ENCODE results near the gene ASTN2.

DNA sequence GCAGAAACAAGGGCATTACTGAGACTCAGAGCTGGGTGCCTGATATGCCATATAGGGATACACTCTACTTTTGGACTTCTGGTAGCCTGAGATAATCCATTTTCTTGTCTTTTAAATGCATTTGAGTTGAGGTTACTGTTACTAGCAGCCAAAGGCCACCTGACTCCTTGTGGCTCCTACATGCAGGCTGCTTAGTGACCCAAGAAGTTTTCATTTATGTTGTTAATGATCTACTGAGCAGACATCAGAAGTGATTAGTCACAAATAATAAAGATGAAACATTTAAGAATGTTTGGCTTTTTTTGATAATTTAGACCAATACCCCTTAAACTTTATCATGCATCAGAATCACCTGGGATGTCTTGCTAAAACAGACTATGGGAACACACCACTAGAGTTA, 899.3 kb downstream of the ASTN2 start:
- TF ChIP-seq, protein P1, sequence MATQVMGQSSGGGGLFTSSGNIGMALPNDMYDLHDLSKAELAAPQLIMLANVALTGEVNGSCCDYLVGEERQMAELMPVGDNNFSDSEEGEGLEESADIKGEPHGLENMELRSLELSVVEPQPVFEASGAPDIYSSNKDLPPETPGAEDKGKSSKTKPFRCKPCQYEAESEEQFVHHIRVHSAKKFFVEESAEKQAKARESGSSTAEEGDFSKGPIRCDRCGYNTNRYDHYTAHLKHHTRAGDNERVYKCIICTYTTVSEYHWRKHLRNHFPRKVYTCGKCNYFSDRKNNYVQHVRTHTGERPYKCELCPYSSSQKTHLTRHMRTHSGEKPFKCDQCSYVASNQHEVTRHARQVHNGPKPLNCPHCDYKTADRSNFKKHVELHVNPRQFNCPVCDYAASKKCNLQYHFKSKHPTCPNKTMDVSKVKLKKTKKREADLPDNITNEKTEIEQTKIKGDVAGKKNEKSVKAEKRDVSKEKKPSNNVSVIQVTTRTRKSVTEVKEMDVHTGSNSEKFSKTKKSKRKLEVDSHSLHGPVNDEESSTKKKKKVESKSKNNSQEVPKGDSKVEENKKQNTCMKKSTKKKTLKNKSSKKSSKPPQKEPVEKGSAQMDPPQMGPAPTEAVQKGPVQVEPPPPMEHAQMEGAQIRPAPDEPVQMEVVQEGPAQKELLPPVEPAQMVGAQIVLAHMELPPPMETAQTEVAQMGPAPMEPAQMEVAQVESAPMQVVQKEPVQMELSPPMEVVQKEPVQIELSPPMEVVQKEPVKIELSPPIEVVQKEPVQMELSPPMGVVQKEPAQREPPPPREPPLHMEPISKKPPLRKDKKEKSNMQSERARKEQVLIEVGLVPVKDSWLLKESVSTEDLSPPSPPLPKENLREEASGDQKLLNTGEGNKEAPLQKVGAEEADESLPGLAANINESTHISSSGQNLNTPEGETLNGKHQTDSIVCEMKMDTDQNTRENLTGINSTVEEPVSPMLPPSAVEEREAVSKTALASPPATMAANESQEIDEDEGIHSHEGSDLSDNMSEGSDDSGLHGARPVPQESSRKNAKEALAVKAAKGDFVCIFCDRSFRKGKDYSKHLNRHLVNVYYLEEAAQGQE (IDR thresholded peaks at IDR 0.05) = no peak
- no peak for TF ChIP-seq TAF1 (conservative IDR thresholded peaks at IDR 0.05)
- TF ChIP-seq, protein P2, sequence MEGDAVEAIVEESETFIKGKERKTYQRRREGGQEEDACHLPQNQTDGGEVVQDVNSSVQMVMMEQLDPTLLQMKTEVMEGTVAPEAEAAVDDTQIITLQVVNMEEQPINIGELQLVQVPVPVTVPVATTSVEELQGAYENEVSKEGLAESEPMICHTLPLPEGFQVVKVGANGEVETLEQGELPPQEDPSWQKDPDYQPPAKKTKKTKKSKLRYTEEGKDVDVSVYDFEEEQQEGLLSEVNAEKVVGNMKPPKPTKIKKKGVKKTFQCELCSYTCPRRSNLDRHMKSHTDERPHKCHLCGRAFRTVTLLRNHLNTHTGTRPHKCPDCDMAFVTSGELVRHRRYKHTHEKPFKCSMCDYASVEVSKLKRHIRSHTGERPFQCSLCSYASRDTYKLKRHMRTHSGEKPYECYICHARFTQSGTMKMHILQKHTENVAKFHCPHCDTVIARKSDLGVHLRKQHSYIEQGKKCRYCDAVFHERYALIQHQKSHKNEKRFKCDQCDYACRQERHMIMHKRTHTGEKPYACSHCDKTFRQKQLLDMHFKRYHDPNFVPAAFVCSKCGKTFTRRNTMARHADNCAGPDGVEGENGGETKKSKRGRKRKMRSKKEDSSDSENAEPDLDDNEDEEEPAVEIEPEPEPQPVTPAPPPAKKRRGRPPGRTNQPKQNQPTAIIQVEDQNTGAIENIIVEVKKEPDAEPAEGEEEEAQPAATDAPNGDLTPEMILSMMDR (IDR thresholded peaks at IDR 0.05; ENCODE audit: low read depth, low read length, missing input control) = no peak
- TF ChIP-seq GABPA (IDR thresholded peaks at IDR 0.05 in 1 of 2, conservative IDR thresholded peaks at IDR 0.05 in 1 of 2) = no peak
- no peak for TF ChIP-seq RAD21 (IDR thresholded peaks at IDR 0.05)

Measured in liver (tissue), 3 donors.